Epithelial cell of proximal tubule (primary cell): ENCODE measurements around the gene COL1A2. TPM values are rescaled to one million over a fixed set of nuclear protein-coding genes. Genes with fewer than 3 reads are reported as not detected.

ENCODE experiments used
- DNase-seq: peaks from one replicate; pipeline ENCODE4 v3.0.0-alpha.2; 2011; ENCODE audit warnings: low read depth
- H3K4me3 ChIP-seq: 2 replicates; pipeline ENCODE4 v1.5.1; 2011; ENCODE audit warnings: low read depth, mild to moderate bottlenecking, low read length
- total RNA-seq: library from RNA; depleted of rRNA; stranded (reverse); fragments of >200 nt; gene quantifications from 2 replicates; pipeline ENCODE4 v1.2.3, GENCODE V29; 2015
- TF ChIP-seq, protein P1 (sequence below): conservative IDR thresholded peaks from 2 replicates; pipeline ENCODE4 v1.5.1; 2012; ENCODE audit warnings: low read depth, mild to moderate bottlenecking, low read length

Gene COL1A2
- total RNA-seq, 1 donor from 2014 or later, result 10.9 TPM

DNA sequence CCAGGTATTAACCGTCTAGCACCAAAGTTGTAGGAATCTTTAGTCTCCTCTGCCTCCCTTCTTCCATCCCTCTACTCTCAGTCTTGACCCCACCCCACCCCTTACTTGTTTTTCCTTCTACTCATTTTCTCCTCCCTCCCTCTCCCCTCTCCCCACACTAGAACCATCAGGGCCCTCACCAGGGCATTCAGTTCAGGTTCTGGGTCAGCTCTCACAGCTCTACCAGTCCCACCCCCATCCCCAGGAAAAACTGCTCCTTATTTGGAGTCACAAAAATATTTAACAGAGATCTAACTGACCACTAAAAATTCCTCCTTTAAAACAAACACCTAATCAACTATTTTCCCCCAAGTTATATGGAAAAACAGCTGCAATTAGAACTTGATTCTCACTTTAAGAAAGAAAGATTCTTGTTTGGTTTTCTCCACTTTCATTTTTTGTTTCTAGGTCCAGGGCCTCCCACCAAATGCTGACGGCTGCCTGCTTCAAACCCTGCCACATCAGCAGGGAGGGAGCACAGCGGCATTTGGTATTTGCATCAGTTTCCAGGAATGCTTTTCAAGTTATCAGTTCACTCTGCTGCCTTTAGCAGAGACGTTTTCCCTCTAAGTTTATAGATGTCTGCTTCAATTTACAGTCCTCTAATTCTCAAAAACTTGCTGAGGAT, 2.8 kb upstream of the COL1A2 start:
- no peak for DNase-seq
- TF ChIP-seq, protein P1, sequence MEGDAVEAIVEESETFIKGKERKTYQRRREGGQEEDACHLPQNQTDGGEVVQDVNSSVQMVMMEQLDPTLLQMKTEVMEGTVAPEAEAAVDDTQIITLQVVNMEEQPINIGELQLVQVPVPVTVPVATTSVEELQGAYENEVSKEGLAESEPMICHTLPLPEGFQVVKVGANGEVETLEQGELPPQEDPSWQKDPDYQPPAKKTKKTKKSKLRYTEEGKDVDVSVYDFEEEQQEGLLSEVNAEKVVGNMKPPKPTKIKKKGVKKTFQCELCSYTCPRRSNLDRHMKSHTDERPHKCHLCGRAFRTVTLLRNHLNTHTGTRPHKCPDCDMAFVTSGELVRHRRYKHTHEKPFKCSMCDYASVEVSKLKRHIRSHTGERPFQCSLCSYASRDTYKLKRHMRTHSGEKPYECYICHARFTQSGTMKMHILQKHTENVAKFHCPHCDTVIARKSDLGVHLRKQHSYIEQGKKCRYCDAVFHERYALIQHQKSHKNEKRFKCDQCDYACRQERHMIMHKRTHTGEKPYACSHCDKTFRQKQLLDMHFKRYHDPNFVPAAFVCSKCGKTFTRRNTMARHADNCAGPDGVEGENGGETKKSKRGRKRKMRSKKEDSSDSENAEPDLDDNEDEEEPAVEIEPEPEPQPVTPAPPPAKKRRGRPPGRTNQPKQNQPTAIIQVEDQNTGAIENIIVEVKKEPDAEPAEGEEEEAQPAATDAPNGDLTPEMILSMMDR, result no peak
- no peak overlapping the region for H3K4me3 ChIP-seq

DNA sequence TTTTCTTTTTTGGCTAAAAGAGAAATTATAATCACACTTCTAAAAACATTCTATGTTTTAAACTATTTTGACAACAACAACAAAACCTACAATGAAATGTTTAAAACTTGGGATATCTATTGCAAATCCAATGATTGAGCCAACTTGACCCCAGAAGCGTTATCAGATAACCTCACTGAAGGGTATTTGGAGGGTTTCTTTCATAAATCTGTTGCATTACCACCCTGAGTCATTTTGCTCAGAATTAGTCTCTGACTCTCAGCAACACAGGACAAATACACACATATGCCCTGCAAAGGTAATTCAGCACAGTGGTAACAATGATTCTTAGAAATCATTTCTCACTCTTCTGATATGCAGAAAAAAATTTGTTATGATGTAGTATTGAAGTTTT, 2.3 kb upstream of the COL1A2 start:
- TF ChIP-seq, protein P1, result no peak
- no peak overlapping the region for H3K4me3 ChIP-seq
- no peak for DNase-seq

DNA sequence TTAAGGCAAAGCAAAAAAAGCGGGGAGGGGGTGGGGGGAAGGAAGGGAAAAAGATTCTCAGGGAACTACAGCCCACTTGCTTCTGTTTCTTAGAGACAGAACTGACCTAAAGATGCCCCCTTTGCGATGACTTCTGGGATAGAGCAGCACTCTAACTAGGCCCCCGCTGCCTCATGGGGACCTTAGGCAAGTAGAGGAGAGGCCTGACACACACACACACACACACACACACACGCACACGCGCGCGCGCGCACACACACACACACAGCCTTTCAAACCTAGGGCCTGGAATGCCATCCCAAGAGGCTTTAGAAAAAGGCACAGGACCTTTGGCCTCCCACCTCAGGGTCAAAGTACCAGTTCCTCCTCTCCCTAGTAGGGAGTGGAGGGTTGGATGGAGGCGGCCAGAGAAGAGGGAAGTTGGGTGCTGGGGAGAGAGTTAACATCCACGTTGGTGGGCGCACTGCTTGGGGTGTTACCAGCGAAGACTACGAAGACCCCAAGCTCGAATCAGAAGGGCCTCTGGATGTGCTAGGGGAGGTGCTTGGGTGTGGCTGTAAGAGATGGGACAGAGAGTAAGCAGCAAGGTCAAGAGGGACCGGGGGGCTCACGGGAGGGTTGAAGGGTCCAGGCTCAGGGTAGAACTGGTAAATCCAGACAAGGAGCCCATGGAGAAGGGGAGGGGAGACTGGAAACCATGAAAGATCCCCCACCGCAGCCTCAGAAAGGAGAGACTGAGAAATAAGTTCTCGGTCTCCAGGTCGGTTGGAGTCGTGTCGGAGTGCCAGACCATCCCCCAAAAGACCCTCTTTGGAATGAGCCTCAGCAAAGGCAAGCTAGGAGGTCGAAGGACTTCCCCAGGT, 1.2 kb upstream of the COL1A2 start:
- TF ChIP-seq, protein P1, result no peak
- H3K4me3 ChIP-seq, result no peak overlapping the region
- DNase-seq, result no peak

DNA sequence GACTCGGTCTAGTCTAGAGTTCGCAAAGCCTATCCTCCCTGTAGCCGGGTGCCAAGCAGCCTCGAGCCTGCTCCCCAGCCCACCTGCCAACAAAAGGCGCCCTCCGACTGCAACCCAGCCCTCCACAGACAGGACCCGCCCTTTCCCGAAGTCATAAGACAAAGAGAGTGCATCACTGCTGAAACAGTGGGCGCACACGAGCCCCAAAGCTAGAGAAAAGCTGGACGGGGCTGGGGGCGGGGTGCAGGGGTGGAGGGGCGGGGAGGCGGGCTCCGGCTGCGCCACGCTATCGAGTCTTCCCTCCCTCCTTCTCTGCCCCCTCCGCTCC, 622 bp upstream of the COL1A2 start:
- TF ChIP-seq, protein P1, result no peak
- H3K4me3 ChIP-seq, result no peak overlapping the region
- DNase-seq, result no peak

DNA sequence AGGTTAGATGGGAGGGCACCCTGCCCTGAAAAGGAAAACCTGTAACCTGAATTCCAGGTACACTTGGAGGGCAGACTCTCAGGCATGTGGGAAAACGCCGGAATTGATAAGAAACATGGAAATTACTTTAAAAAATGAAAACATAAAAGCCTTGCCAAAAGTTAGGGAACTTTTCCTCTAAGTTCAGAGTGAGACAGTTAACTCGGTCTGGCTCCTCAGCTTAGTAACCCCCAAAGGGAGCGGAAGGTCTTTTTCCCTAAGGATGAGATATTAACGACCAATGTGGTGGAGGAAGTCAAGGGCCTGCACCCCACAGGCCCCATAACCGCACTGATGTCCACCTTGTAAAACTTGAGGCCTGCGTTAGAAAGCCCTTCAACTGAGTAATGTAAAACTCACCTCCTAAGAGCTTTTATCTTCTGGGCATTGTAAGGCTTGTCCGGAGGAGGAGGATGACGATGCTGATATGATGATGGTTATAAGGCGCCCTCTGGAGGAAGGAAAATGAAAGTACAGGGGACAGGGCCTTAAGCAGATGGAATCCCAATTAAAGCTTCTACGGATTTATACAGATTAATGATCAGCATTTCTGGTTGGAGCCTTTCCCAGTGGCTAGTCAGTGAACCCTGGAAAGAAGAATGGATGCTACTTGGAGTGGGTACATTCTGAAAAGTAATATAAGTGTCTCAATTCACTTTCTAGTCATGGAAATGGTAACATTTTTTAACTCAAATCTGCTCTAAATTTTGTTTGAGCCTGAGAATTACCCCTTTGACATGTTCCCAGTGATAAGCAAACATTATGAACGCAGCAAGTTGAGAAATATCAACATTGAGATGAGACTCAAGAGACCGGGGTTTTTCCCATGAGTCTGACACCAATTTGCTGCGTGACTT, 694 bp downstream of the COL1A2 start:
- TF ChIP-seq, protein P1, result peak; percentile 87
- peak overlapping the region; percentile 22 for H3K4me3 ChIP-seq
- DNase-seq, result peak; percentile 68

DNA sequence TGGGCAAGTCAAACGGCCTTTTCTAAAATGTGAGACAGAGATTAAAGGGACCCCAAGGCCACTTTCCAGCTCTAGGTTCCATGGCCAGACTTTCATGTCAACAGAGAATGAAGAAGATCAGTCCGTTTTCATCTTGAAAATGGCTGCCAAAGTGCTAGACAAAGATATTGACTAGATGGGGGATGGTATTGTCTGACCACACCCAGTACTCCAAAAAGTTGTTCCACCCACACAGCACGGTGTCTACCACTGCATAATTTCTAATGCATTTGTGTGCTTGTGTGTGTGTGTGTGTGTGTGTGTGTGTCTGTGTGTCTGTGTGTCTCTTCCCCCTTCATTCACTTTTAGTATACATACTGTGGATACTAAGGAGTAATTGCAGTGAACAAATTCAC, 1.3 kb downstream of the COL1A2 start:
- DNase-seq, result no peak
- H3K4me3 ChIP-seq, result no peak overlapping the region

More for the DNA sequence above, 1.3 kb downstream of the COL1A2 start:
- TF ChIP-seq, protein P1, result no peak
